H1 (cell line): ENCODE data around the gene FRMD6. TPM values are rescaled to one million over a fixed set of nuclear protein-coding genes. Genes with fewer than 3 reads are reported as not detected.

Experiments
- polyA plus RNA-seq, 7 experiments: library from polyadenylated mRNA; depleted of rRNA in 3 of 7; stranded (reverse) in 5 of 7; unstranded in 2 of 7; fragments of >200 nt in 5 of 7; fragments of 200-250 nt in 2 of 7; gene quantifications; 1 replicate in 5 of 7; 2 replicates in 1 of 7; 4 replicates in 1 of 7; pipeline versions ENCODE4 v1.2.1 to v1.2.3, GENCODE V29; 2011 to 2013; ENCODE audit warnings: missing spikeins in 2 of 7, mixed read lengths in 2 of 7
- total RNA-seq: library from RNA; stranded (reverse); fragmentation: NEBNext Ultra II Directional; extraction: Animal tissue kit (Norgen Biotek cat#: 25700); gene quantifications from 2 replicates; pipeline ENCODE4 v1.2.1, GENCODE V29; 2021
- TF ChIP-seq, protein P1 (sequence below): fragments of 300-600 bp; sonication (generic); IDR thresholded peaks from 2 replicates; pipeline ENCODE4 v1.7.1; 2012; ENCODE audit warnings: low read length, moderate library complexity, mild to moderate bottlenecking, inconsistent platforms; ENCODE audit not compliant: insufficient replicate concordance

Gene FRMD6
- total and polyA plus RNA-seq, 2 of the 8 experiments (the other 6 are each of a cell fraction or from before 2014, with no cell fraction given), result 5.4 to 23.7 TPM

DNA sequence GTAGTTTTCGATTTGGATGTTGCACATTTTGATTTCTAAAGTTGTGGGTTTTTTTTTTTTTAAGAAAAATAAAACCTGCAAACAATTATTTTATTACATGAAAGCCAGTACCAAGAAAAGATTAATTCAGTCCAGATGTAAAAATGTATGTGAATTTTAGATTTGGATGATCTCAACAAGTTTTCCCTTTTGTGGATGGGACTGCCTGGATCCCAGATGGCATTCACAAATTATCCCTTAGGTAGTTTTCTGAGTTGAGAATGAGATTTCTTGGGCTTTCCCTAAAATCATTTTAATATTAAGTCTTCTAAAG, 2.8 kb downstream of the FRMD6 start (continued):
- TF ChIP-seq, protein P1, sequence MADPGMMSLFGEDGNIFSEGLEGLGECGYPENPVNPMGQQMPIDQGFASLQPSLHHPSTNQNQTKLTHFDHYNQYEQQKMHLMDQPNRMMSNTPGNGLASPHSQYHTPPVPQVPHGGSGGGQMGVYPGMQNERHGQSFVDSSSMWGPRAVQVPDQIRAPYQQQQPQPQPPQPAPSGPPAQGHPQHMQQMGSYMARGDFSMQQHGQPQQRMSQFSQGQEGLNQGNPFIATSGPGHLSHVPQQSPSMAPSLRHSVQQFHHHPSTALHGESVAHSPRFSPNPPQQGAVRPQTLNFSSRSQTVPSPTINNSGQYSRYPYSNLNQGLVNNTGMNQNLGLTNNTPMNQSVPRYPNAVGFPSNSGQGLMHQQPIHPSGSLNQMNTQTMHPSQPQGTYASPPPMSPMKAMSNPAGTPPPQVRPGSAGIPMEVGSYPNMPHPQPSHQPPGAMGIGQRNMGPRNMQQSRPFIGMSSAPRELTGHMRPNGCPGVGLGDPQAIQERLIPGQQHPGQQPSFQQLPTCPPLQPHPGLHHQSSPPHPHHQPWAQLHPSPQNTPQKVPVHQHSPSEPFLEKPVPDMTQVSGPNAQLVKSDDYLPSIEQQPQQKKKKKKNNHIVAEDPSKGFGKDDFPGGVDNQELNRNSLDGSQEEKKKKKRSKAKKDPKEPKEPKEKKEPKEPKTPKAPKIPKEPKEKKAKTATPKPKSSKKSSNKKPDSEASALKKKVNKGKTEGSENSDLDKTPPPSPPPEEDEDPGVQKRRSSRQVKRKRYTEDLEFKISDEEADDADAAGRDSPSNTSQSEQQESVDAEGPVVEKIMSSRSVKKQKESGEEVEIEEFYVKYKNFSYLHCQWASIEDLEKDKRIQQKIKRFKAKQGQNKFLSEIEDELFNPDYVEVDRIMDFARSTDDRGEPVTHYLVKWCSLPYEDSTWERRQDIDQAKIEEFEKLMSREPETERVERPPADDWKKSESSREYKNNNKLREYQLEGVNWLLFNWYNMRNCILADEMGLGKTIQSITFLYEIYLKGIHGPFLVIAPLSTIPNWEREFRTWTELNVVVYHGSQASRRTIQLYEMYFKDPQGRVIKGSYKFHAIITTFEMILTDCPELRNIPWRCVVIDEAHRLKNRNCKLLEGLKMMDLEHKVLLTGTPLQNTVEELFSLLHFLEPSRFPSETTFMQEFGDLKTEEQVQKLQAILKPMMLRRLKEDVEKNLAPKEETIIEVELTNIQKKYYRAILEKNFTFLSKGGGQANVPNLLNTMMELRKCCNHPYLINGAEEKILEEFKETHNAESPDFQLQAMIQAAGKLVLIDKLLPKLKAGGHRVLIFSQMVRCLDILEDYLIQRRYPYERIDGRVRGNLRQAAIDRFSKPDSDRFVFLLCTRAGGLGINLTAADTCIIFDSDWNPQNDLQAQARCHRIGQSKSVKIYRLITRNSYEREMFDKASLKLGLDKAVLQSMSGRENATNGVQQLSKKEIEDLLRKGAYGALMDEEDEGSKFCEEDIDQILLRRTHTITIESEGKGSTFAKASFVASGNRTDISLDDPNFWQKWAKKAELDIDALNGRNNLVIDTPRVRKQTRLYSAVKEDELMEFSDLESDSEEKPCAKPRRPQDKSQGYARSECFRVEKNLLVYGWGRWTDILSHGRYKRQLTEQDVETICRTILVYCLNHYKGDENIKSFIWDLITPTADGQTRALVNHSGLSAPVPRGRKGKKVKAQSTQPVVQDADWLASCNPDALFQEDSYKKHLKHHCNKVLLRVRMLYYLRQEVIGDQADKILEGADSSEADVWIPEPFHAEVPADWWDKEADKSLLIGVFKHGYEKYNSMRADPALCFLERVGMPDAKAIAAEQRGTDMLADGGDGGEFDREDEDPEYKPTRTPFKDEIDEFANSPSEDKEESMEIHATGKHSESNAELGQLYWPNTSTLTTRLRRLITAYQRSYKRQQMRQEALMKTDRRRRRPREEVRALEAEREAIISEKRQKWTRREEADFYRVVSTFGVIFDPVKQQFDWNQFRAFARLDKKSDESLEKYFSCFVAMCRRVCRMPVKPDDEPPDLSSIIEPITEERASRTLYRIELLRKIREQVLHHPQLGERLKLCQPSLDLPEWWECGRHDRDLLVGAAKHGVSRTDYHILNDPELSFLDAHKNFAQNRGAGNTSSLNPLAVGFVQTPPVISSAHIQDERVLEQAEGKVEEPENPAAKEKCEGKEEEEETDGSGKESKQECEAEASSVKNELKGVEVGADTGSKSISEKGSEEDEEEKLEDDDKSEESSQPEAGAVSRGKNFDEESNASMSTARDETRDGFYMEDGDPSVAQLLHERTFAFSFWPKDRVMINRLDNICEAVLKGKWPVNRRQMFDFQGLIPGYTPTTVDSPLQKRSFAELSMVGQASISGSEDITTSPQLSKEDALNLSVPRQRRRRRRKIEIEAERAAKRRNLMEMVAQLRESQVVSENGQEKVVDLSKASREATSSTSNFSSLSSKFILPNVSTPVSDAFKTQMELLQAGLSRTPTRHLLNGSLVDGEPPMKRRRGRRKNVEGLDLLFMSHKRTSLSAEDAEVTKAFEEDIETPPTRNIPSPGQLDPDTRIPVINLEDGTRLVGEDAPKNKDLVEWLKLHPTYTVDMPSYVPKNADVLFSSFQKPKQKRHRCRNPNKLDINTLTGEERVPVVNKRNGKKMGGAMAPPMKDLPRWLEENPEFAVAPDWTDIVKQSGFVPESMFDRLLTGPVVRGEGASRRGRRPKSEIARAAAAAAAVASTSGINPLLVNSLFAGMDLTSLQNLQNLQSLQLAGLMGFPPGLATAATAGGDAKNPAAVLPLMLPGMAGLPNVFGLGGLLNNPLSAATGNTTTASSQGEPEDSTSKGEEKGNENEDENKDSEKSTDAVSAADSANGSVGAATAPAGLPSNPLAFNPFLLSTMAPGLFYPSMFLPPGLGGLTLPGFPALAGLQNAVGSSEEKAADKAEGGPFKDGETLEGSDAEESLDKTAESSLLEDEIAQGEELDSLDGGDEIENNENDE, result no peak
